CD4-positive, alpha-beta T cell treated with Interleukin-2 at 100 ng/mL for 4 hours (primary cell): ENCODE results near the gene QSOX2.

Experiments
- DNase-seq: peaks from one replicate; pipeline ENCODE4 v3.0.0-alpha.2; 2020; ENCODE audit warnings: low spot score

Gene QSOX2

DNA sequence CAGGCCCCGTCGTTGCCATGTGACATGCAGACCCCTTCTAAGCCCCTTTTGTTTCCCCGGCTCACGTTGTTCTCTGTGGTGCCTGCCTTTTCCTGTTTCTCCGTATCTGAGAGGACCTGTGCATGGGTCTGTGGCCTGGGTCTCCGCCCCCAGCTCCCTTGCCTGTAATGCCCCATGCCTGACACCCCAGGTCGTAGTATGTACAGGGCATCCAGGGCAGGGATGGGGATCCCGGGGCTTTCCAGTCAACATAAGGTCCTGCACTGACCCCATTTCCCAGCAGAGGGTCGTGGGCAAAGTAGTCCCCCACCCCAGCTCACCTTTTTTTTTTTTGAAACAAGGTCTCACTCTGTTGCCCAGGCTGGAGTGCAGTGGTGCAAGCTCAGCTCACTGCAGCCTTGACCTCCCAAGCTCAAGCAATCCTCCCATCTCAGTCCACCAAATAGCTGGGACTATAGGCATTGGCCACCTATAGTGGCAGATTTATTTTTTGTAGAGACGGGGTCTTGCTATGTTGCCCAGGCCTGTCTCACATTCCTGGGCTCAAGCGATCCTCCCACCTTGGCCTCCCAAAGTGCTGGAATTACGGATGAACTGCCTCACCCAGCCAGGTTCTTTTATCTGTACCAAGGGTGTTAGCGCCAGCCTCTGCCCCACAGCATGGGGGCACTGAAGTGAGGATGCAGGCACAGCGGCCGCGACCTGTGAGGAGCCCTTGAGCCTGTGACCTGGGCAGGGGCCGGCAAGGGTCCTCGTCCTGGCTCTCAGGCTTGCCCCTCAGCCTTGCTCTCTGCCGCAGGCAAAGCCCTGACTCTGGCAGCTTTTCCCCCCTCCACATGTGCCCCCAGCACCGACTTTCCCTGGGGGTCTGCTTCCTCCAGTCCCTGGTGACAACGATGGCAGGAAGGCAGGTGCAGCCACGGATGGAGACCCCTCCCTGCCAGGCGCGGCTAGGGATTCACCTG is 19.1 kb upstream of the QSOX2 start:
- DNase-seq: no peak

DNA sequence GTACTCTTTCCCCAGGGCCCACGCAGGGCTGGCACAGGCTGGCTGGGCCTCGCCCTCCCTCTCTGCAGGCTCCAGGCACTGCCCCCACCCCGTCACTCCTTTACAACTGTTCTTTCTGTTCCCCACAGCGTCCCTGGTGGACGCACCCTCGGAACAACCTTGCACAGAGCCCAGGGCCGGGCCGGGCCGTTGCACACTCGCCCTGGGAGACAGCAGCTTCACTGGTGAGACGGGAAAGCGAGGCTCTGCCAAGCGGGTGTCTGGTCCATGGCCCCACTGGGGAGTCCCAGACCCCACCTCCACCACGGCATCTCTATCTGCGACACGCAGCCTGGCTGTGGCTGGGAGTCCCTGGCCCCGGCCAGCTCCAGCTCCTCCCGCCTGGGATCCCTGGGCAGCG is 18.4 kb upstream of the QSOX2 start:
- no peak for DNase-seq

DNA sequence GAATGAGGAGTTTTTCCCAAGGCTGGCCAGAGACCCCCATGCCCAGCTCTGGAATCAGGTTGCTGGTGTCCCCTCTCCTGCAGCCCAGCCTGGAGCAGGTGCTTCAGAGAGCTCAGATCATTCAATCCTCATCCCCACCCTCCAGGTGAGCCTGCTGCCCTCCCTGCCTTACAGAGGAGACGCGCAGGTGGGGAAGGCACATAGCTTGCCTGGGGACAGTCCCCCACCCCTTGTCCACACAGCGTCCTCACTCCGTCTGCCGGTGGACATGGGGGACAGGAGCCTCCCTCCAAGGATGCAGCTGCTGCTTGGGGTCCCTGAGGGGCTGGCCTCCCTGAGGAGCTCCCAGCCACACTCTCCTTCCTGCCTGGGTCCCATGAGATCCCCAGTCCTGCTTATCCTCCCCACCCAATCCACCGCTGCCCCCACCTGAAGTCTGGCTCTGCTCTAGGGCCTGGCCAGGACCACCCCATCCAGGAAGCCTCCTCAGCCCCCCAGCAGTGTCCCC is 17.1 kb upstream of the QSOX2 start:
- no peak for DNase-seq

DNA sequence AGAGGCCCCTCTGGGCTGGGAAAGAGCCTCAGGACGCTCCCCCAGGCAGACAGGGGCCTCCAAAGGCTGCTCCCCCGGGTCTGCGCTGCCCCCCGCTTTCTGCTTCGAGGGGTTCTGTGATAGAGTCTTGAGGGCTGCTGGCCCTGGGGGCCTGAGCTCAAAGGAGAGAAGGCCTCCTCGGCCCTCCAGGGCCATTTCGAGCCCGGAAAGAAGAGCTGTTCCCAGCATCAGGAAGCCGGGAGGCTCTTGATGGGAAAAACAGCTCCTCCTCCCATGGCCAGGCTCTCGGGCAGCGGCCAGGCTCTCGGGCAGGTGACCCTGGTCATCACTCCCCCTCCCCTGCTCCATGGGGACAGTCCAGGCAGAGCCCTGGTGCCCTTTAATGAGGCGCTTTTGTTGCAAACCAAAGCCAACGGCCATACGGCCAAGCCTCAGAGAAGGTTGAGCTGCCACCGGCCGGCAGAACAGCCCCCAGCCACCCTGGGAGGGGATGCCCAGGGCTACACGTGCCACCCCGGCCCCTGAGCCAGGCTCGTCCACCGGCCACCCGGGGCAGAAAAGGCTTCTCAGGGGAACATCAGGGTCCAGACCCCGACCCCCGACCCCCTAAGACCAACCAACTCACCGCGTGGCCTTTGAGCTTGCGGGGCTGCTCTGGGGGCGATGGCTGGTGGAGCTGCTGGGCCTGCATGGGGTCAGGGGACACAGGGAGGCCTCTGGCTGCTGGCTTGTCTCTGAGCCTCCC is 16.2 kb upstream of the QSOX2 start:
- DNase-seq: no peak

DNA sequence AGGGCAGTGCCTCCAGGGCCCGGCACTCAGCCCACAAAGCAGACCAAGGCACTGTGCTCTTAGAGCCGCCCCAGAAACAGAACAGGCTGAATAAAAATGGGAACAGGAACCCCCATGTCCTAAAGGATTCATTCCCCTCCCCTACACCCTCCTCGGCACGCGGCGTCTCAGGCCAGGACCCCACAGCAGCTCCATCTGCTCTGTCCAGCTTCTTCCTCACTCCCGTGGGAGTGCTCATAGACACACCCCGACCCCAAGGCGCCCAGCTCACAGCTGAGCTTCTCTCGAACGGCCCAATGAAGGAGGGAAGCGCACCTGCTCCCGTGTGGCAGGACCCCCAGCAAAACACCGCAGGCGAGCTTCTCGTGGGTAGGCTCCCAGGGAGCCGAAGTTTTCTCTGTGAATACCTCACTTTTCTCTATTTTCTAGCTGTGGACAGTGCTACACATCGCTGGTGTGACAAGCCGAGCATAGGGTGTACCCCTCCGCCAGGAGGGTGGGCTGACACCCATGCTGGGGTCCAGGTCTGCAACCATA is 15.4 kb upstream of the QSOX2 start:
- DNase-seq: no peak

DNA sequence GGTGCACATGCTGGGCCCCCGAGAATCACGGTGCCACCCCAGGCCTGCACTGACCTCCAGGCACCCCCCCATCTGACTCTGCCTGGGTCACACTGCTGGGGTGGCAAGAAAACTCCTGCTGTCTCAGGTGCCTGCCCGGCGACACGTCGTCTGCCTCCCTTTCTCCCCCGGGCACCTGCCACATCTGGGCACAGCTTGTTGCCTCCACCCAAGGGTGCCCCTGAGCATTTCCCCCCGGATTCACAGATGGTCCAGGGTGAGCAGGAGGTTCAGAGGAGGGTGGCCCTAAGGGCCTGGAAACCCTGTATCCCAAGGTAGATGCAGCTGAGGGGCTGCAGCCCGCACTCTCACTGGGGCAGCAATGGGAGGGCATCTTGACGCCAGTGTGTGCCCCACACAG is 14.9 kb upstream of the QSOX2 start:
- DNase-seq: no peak

DNA sequence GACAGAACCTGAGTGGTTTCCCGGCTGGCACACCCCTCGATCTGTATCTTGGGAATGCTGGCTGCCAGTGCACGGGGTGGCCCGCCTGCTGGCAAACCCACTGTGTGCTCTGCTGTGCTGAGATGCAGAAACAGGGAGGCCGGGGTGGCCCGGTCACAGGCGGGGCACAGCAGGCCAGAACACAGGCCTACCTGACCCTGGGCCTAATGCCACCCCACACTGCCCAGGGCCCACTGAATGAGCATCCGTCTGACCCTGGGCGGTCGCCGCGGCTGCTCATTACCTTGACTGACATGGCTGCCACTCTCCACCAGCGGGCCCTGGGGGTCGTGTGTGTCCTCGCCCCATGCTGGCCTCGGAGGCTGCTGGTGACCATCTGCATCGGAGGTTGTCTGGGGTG is 14.2 kb upstream of the QSOX2 start:
- DNase-seq: no peak

DNA sequence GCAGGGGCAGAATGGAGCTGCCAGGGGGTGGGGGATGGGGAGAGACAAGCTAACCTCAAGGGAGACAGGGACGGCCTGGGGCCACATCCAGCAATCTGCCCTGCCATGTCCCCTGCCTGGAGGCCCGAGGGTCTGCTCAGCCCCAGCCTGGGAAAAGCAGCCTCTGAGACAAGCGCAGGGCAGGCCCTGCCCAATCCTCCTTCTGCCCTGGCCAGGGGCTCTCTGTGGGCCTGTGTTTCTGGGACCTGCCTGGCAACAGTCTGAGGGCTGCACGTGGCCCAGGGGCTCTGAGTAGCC is 13.9 kb upstream of the QSOX2 start:
- no peak for DNase-seq

DNA sequence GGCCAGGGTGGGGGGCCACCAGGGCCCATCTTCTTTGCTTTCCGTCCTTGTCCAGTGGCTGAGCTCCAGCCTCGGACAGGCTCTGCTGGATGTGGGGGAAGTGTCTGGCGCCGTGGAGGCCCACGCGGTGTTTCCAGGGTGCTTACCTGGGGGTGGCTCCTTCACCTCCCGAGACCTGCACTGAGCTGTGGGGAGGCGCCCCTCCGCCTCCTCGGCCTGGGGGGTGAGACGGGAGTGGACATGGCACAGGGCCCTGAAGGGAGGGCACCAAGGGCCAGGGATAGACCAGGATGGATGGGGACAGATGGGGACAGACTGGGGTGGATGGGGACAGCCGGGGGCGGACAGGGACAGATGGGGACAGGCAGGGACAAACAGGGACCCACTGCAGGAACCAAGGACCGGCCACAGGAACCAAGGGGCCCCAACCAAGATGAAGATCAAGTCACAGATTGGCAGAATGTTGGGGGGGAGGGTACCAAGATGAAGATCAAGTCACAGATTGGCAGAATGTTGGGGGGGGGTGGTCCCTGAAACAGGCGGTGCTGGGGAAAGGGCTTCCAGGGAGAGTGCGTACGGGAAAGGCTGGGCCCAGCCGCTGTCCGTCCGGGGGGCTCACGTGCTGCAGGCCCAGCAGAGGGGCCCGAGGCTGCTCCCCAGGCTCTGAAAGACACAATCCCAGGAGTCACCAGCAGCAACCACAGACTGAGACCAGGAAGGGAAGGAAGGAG is 13.3 kb upstream of the QSOX2 start:
- no peak for DNase-seq

DNA sequence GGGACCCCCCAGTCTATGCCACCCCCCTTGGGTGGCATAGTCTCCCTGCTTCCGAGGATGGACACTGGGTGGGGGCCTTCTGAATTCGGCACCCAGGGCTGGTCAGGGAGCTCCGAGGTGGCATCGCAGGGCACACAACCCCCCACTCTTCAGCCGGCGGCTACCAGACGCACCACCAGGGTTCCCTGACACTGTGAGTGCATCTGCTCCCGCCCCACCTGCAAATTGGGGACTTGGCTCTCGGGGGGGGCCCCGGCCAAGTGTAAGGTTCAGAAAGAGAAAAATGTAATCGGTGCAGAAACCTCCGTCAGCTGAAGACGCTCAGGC is 12.7 kb upstream of the QSOX2 start:
- DNase-seq: no peak

DNA sequence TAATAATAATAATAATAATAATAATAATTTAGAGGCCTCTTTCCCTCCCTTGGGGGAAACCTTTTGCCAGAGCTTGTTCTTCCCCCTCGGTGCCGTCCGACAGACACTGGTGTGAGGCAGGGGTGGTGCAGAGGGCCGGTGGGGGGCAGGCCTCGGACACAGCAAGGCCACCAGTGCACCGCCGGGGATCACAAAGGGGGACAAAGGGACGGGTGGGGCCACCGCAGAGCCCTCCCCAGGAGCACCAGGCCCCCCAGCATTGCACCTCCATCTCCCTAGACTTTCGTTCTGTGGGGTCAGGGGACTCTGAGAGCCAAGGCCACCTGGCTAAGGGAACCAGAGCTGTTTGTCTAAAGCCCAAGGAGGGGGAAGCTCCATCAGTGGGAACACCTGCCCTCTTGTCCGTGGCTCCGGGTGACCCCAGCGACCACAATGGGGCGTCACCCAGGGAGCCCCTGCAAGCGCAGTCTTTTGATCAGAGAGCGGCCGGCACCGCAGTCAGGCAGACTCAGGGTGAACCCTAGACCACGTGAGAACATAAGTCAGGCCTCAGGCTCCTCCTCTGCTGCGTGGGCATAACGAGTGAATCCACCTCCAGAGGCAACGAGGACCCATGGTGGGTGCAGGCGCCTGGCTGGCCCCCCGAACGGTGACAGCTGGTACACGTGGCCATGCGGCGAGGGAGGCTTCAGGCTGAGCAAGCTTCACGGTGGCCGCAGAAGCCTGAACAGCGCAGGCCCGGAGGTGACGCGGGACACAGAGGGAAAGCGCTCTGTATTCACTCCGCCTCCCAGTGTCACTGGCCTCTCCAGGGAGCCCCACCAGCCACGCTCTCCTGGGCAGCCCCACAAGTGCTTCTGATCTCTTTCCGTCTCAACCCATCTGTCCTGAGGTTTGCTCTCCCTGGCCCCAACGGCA is 12.0 kb upstream of the QSOX2 start:
- no peak for DNase-seq

DNA sequence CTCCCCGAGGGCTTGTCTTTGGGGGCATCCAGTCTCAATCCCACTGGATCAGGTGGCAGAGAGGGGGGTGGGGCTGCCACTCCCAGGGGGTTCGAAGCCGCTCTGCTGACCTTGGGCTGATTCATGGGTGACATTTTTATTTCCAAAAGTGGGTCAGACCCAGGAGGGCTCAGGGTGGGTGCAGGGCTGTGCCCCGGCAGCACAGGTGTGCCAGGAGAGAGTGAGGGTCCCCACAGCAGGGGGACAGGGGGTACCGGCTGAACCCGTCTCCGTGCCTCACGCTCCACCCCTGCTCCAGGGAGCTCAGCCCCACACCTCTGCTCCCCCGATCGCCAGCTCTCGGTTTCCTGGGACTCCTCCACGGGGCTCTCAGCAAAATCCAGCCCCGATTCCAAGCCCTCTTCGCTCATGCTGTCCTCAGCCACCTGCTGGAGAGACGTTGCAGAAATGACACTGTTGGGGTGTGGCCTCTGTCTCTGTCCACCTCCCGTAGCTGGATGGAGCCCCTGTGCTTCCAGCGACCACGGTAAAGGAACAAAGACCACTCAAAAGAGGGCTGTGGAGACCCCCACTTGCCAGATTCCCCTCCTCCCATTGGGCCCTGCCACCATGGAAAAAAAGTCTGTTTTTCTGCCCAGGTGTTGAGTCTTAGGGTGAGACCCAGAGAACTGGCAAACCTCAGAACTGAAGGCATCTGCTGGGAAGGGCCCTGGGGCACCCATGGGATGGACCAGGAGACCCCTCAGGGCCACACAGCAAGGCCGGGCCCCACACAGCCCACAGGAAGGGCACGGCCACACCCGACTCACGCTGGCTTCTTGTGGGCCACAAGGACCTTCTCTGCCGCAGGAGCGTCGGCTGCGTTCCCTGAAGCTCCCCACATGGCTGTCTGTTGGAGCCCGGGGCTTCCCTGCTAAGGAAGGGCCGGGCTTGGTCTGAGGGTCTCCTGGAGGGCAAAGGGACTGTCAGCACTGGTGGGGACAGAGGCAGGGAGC is 10.6 kb upstream of the QSOX2 start:
- no peak for DNase-seq

DNA sequence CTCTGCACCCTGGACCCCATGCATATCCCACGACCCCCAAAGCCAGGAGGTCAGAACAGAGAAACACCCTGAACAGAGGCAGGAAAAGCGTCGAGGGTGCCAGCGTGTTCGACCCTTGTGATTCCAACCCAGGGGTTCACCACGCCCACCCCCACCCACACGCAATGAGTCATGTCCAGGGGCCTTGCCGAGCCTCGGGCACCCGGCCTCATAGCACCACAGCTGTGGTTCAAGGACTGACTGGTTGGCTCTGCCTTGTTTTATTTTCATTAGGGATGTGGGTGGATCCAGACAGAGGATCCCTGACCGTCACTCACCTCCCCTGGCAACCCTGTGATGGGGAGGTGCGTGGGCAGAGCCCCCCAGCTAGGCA is 9.5 kb upstream of the QSOX2 start:
- DNase-seq: no peak

DNA sequence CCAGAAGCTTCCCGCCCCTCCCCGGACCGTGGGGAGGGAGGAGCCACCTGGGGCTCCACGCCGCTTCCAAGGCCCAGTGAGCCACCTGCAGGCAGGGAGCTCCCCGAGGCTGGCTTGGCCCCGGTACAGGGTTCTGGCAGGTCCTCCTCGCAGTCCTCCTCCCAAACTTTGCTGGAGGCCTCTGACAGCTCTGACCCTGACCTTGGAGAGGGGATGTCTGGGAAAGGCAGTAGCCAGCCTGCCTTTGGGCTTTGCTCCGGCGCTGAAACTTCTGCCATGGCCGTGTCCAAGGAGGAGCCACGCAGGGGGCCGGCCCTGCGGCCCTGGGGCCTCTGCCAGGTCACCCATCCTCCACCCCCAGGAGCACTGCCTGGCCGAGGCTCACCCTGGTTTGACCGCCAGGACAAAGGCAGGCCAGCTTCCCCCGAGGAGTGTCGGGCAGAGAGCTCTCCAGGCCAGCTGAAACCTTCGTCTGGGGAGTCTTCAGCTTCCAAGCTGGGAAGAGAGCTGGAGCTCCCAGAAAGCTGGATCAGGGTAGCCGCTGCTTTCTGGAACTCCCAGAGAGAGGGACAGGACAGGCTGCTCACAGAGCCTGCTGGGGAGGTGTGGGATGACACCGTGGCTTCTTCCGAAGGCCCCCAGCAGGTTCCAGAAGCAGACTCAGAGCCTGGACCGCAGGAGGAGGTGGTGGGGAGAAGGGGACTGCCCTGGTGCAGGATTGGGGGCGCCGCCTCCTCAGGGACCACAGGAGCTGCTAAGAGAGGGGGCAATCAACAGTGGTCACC is 9.0 kb upstream of the QSOX2 start:
- DNase-seq: no peak

DNA sequence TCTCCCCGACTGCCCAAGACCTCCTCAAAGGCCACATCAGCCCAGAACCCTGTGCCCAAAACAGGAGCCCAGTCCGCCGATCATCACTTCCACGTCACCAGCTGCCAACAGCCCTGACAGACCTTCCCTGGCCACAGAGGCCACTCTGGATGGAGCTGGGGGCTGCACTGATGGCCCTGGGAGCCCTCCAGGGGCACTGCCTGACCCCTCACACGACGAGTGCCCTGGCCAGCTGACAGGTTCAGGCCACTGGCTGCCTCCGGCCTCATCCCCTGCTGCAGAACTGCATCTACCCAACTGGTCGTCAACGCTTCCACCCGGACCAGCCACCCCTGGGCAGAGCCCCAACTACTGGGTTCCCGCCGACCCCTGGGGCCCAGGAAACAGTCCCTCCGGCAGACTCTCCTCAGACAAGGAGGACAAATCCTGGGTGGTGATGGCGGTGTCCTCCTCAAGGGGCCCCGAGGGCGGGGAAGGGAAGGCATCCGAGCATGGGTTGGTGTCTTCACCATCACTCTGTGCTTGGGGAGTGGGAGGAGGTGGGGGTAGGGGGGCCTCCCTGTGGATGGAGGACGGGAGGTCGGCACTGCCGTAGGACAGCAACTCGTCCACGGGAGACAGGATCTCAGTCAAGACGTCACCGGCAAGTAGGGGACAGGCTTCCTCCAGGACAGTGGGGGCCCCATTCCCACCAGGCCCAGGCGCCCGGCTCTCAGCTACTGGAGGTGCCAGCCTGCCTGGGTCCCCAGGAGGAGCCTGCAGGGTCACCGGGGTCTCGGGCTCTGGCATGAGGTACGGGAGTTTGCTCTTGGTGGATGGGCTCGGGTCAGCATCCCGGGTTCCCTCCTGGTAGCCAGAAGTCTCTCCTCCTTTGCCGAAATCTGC is 7.9 kb upstream of the QSOX2 start:
- no peak for DNase-seq

DNA sequence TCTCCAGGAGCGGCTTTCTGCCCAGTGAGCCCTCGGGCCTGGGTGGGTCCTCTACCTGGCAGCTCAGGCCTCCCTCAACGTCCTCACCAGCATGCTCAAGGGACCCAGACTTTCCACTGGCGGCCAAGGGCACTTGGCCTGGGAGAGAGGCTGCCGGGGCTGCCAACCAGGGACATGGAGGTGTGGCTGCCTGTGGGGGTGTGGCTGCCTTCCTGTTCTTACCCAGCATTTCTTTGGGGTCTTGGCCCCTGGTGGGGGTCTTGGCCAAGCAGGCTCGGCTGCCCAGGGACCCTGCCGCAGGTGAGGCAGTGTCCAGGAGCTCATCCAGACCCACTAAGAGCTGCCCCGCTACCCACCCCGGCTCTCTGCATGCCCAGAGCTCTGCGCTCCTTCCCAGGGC is 7.2 kb upstream of the QSOX2 start:
- no peak for DNase-seq

DNA sequence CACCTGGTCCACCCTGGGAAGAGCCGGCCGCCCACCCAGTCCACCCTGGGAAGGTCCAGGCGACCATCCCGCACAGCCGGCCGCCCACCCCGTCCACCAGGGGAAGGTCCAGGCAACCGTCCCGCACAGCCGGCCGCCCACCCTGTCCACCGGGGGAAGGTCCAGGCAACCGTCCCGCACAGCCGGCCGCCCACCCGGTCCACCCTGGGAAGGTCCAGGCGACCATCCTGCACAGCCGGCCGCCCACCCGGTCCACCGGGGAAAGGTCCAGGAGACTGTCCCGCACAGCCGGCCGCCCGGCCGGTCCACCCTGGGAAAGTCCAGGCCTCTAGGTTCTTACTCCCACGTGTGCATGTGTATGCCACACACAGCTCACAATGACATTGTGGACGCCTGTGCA is 6.7 kb upstream of the QSOX2 start:
- no peak for DNase-seq
